GM19099 (cell line): ENCODE data around the gene SLC35F6.
A peak's percentile ranks its signal among the peaks of the same experiment; 100 is the strongest.

Experiments
- POLR2A ChIP-seq: IDR thresholded peaks from 3 replicates; pipeline ENCODE4 v1.6.1; 2011; ENCODE audit warnings: low read depth; ENCODE audit not compliant: insufficient read length; ENCODE audit errors: extremely low read depth

The SLC35F6 gene, protein sequence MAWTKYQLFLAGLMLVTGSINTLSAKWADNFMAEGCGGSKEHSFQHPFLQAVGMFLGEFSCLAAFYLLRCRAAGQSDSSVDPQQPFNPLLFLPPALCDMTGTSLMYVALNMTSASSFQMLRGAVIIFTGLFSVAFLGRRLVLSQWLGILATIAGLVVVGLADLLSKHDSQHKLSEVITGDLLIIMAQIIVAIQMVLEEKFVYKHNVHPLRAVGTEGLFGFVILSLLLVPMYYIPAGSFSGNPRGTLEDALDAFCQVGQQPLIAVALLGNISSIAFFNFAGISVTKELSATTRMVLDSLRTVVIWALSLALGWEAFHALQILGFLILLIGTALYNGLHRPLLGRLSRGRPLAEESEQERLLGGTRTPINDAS

DNA sequence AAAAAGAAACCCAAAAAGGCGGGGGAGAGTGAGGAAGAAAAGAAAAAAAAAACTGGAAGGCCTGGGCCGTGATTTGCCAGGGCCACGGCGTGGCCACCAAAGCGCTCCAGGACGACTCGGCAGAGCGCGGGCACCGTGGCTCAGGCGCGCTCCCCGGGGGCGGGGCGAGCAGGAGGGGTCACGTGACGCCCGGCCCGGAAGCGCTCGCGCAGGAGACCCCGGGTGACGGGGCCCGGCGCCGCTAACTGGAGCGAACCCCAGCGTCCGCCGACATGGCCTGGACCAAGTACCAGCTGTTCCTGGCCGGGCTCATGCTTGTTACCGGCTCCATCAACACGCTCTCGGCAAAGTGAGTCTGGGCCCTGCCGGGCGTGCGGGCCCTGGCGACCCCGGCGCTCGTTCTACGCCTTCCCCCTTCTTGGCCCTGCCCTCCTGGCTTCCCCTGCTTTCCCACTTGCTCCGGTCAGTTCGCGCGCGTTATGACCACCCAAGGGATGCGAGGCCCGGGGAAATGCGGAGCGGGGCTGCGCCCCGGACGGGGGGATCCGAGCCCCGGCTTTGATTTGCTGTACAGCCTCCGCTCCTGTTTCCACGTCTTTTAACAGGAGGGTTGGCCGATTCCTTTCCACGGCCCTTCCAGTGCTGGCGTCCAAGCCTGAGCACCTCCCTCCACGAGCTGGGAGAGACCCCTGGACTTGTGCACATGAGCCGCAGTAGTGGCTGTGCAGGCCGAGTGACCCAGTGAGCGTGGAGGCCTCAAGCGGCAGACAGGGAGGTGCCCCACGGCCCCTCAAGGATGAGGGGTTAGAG is at the start of gene SLC35F6:
Gene SLC35F6 (plus strand): TSS at position 207 of the 810 bp plus-strand sequence. CDS start 66 bp downstream, at position 273.
- peak; percentile 91 for TF ChIP-seq POLR2A

DNA sequence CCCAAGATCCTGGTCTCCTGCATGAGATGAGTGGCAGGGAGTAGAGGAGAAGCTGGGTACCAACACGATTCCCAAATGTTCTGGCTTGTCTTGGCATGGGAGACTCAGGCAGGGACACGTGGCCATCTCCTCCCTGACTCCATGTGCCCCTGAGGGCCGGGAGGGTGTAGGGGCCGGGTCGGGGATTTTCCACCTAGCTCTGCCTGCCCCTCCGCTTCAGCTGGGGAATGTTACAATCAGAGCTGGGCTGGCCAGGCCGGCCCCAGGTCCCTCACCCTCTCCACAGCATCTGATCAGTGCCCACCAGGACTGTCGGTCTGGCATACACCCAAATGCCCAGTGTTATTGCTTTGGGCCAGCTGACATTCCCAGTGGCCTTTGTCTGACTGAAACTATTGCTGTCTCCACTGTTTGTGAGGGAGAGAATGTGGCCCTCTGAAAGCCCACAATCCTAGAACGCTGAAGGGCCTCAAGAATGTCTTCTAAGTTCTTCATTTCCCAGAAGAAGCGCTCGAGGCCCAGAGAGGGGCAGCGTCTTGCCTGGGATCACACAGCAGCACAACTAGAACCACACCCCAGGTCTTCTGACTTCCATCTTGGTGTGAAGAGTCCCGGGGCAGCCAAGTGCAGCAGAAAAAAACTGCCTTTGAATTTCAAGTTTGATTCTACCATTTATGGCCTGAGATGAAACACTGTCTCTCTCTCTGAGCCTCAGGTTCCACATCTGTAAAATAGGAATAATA is 48.4 kb upstream of the SLC35F6 start:
- TF ChIP-seq POLR2A = no peak

DNA sequence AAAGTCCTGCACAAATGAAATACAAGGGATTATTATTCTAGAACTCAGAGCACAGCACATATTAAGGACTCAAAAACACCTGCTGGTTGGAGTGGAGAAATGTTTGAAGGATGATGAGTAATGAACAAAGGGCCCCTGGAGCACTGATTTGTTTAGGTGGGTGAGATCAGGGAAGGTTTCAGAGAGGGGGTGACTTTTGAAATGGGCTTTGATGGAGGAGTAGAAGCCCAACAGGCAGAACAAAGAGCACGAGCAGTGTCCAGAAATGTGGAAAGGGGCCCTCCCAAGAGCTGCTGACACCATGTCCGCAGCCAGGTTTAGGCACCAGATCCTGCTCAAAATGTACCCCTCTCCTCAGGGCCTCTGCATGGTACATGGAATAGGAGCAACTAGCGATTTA is 47.7 kb upstream of the SLC35F6 start:
- TF ChIP-seq POLR2A = no peak

DNA sequence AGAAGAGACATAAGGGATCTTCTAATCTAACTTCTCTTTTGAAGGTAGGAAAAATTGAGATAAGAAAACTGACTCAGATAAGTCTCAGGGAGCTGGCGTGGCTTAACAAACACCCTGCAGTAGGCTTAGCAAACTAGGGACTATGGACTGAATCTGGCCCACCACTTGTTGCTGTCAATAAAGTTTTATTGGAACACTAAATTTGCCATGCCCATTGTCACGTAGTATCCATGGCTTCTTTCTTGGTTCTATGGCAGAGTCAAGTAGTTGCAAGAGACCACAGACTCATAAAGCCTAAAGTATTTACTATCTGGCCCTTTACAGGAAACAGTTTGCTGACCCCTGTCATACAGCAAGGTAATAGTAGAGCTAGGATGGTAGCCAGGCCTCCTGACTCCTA is 47.3 kb upstream of the SLC35F6 start:
- no peak for TF ChIP-seq POLR2A

DNA sequence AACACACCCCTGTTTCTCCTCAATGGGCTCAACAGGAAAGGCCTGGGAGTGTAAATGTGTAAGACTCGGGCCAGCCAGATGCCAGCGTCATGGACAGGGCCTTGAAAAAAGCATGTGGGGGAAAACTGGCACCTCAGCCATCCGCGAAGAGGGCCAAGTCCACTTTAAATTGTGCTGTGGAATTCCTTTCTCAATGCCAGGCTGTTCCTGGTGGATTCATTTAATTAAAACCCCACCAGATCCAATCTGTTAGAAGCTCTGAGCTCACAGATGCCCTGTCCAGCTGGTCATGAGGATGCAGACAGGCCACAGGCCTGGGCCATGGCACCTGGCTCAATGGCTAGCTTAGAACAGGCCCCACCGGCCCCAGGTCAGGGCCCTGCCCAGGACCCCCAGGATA is 46.7 kb upstream of the SLC35F6 start:
- no peak for TF ChIP-seq POLR2A

DNA sequence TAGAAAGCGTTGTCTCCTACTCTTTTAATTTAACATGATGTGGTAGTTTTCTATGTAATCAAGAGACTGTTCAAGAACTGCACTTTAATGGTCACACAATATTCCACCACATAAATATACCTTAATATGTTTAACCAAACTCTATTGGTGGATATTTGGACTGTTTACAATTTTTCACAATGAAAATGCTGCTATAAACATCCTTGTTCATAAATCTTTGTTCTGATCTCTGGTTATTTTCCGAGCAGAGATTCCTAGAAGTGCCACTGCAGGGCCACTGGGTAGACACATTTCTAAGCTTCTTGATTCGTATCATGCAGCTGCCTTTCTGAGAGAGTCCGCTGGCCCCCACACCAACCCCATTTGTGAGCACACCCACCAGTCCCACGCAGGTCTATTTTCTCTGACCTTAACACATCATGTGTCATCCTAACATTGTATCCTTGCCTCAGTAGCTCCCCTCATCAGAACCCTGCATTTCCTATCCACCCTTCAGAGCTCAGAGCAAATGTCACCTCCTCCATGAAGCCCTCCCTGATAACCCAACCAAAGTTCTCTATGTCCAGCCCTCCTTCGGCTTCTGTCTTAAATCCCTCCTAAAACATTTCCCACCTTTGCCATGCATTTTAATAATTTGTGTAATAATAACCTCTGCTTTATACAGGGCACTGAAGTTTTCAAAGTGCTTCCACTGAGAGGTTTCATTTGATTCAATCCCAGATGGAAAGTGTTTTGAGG is 45.0 kb upstream of the SLC35F6 start:
- no peak for TF ChIP-seq POLR2A

DNA sequence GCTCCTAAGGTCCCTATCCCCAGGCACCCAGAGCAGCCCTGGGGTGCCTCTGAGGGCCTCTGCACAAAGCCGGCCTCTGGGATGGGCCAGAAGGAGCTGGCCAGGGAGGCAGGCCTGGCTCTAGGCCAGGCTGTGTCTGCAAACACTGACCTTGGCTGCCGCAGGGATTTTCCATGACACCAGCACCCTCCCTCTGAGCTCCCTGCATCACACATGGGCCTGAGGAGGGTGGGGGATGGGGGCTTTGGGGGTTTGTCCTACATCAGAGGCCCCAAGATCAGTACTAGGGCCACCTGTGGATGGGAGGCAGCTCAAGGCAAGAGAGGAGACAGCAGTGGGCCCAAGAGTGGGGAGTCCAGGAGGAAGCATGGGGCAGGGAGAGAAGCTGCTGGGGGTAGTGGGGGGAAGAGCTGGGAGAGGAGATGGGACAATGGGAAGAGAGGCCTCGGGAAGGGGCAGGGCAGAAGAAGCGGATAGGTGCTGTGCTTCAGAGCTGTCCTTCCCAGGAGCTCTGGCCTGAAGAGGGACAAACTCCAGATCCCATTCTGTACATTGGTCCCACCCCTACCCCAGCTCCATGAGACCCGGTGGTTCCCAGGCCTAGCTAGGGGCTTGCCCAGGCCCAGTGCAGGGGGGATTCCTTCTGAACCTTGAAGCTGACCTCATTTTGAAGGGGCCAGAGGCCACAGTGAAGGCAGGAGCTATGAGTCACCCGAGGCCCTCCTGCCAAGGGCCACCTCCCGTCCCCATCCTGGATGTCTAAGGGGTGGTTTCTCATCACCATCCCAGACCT is 43.6 kb upstream of the SLC35F6 start:
- TF ChIP-seq POLR2A = no peak

DNA sequence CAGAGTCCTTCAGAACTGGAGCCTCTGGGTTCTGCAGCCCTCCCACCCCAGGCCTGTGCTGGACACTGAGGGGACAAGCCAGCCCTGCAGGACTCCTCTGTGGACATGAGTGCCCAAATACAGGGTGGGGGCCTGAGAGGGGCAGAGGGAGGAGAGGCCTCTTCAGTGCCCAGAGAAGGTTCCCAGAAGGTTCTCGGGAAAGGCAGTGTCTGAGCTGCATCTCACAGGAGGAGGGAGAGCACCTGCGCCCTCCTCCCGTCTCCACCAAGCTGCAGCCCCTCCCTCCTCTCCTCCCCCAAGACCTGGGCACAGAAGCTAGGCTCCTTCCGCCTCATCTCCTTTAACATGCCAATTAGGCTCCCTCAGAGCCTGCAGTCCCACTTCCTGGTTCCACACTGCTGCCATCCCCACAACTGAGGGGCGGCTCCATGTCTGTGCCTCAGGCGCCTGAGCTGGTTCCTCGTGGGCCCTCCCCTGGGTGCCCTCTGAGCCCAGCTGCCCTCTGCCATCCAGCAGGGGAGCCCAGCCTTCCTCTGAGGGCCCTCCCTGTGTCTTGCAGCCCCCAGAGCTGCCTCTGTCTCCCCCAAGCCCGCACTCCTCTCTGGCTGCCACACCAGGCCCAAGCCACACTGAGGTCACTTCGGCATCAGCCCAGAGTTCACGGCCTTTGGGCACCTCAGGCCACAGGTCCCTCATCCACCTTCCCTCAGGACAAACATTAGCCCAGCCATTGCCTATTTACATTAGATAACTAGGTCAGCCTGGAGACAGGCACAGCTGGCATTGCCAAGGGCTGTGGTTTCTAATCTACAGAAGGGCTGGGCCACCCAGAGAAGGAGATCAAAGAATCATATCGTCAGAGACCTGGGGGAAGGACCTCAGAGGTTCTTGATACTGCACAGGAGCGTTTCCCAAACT is 42.7 kb upstream of the SLC35F6 start:
- TF ChIP-seq POLR2A = no peak

DNA sequence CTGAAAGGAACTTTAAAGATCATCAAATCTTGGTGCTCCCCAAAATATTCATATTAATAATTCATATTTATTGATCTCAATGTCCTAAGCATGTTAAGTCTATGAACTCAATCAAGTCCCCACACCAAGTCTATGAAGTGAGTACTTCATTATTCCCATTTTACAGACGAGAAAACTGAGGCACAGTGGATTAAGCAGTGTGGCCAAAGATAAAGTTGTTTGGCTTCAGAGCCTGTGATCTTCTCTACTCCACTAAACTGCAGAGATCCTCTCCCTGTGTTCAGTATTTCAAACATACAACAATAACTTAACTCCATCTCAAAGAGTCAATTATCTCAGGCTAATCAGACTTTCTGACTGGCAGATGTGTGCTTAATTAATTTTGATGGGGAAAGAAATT is 41.8 kb upstream of the SLC35F6 start:
- TF ChIP-seq POLR2A = no peak

DNA sequence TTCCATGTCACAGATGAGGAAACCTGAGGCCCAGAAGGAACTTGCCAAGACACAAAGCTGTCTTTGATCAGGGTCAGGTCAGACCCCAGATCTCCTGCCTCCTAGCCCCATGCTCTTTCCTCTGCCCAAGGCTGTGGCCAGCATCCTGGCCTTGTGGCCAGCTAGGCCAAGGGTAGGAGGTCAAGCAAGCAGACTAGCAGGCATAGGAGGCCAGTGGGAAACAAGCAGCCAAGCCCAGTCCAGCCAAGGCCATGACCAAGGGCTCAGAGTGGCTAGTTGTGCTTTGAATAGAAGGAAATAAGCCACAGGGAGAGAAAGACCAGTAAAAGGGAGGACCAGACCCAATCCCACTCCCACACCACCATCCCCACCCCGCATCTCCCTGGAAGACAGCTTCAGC is 41.2 kb upstream of the SLC35F6 start:
- no peak for TF ChIP-seq POLR2A

DNA sequence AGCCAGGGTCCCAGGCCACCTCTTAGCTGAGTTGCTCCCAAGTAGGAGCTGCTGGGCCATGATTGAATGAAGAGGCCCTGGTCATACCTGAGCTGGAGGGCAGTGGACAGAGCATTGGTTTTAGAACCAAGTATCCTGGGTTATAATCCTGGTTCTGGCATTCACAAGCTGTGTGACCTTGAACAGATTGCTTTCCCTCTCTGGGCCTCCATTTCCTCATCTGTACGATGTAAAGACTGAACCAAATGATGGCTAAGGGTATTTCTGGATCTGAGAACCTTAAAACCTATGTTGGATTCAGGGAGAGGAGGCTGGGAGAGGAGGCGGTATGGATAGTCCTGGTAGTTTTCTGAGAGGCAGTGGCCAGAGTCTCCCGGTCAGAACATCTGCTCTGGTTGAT is 40.6 kb upstream of the SLC35F6 start:
- no peak for TF ChIP-seq POLR2A

DNA sequence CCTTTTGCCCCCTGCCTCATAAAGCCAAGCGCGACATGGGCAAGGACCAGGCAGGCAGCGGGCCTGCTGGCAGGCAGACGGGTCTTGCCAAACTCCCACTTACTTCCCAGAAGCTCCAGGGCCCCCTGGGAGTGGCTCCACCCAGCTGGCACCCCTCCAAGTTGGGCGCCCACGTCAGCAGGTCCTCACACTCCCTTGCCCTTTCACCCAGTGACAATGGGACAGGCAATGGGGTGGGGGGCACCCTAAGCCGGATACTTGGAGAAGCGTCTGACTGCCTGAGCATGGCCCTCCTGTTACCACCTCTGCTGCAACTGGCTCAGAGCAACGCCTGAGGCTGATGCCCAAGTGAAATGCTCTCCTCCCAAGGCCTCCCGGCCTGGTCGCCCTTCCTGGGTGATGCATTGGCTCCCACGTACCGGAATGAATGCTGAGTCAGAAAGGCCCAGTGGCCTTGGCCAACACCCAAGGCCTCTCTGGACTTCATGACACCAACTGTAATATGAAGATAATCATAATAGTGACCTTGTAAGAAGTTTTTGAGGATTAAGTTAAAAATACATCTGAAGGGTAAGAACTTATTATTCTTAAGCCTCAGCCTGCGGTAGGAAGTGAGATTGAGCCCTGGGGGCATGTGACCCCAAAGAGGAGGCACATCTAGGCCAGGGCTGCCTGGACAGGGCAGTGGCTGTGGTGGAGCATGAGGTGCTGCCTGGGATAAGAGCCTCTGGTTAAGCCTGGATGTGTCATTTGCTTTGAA is 39.9 kb upstream of the SLC35F6 start:
- no peak for TF ChIP-seq POLR2A
